K562 (cell line): ENCODE data around the gene PRSS57. TPM values are rescaled to one million over a fixed set of nuclear protein-coding genes. Genes with fewer than 3 reads are reported as not detected.

ENCODE experiments used
- ATAC-seq: fragments of 200-7000 bp; cut with Tn5 transposase; 3 replicates; pipeline ENCODE4 v1.9.1; 2020; ENCODE audit warnings: moderate library complexity
- BruUV-seq: library from RNA; stranded (reverse); fragments of 400-500 nt; replicated peaks from 2 replicates; lab custom pipeline; 2021; lab: Mats Ljungman, UMichigan
- CTCF ChIA-PET: fragments of 300-600 bp; formaldehyde crosslinking; extraction: SDS; loops from one replicate; lab custom pipeline; 2021; ENCODE audit warnings: low intra/inter-chr PET ratio; lab: Yijun Ruan, JAX
- POLR2A ChIA-PET: fragments of 300-600, 350-650 bp; sonication (Branson Sonifier 250); formaldehyde crosslinking; extraction: SDS; loops from one replicate; lab custom pipeline; 2021; ENCODE audit warnings: antibody characterized with exemption, inconsistent platforms; lab: Yijun Ruan, JAX
- DNase-seq, 4 experiments: peaks; one replicate each; pipeline versions ENCODE4 v3.0.0 to v3.0.0-alpha.2; 2011 to 2018; ENCODE audit warnings: low spot score in 3 of 4, mixed read lengths in 3 of 4; ENCODE audit errors: extremely low read depth in 1 of 4
- FAIRE-seq: peaks from 2 replicates; lab custom pipeline; 2011; peaks lifted over from hg19 to GRCh38; lab: Jason Lieb, UNC
- H2AFZ ChIP-seq: 2 replicates; pipeline ENCODE4 v1.6.0; 2011; ENCODE audit warnings: low read depth, low read length, control low read depth, inconsistent platforms
- H3K27ac ChIP-seq: fragments of 200-600 bp; 3 replicates; pipeline ENCODE4 v1.8.0; 2011; ENCODE audit warnings: low read depth, mild to moderate bottlenecking, control low read depth, inconsistent platforms, low read length, moderate library complexity, mixed read lengths; ENCODE audit errors: extremely low read depth
- H3K27me3 ChIP-seq, 2 experiments: fragments of 300-600 bp in 1 of 2; 2 replicates in 1 of 2; 3 replicates in 1 of 2; pipeline versions ENCODE4 v1.6.0 to v1.8.0; 2011; ENCODE audit warnings: inconsistent platforms in 2 of 2, low read length in 2 of 2, mild to moderate bottlenecking in 1 of 2, mixed read lengths in 1 of 2, moderate library complexity in 1 of 2; ENCODE audit not compliant: control insufficient read depth in 2 of 2, insufficient read depth in 2 of 2
- H3K36me3 ChIP-seq: fragments of 300-600 bp; 3 replicates; pipeline ENCODE4 v1.8.0; 2011; ENCODE audit warnings: mild to moderate bottlenecking, low read length, inconsistent platforms; ENCODE audit not compliant: control insufficient read depth, insufficient read depth
- H3K4me1 ChIP-seq, 2 experiments: fragments of 200-600 bp in 1 of 2; replicated peaks in 1 of 2; 2 replicates in 1 of 2; 3 replicates in 1 of 2; pipeline versions ENCODE4 v1.5.1 to v1.8.0; 2011; ENCODE audit warnings: inconsistent platforms in 2 of 2, low read length in 2 of 2, mild to moderate bottlenecking in 1 of 2, mixed read lengths in 1 of 2, moderate library complexity in 1 of 2; ENCODE audit not compliant: control insufficient read depth in 2 of 2, insufficient read depth in 2 of 2
- H3K4me2 ChIP-seq: 2 replicates; pipeline ENCODE4 v1.6.1; 2011; ENCODE audit warnings: low read length, control low read depth, inconsistent platforms, mixed read lengths; ENCODE audit not compliant: insufficient read depth
- H3K4me3 ChIP-seq: fragments of 200-600 bp; sonication (generic), shearing (Covaris generic); 2 replicates; pipeline ENCODE4 v1.5.1; 2016; ENCODE audit warnings: control low read depth, inconsistent platforms
- H3K79me2 ChIP-seq: fragments of 200-600 bp; 3 replicates; pipeline ENCODE4 v1.8.0; 2011; ENCODE audit warnings: low read length, inconsistent platforms; ENCODE audit not compliant: control insufficient read depth, insufficient read depth
- H3K9ac ChIP-seq, 2 experiments: 2 replicates each; pipeline versions ENCODE4 v1.6.0 to v1.6.1; 2011; ENCODE audit warnings: low read depth in 2 of 2, low read length in 2 of 2, control low read depth in 1 of 2, inconsistent platforms in 1 of 2, mild to moderate bottlenecking in 1 of 2, mixed read lengths in 1 of 2; ENCODE audit not compliant: insufficient read depth in 1 of 2
- H3K9me1 ChIP-seq: one replicate; pipeline ENCODE4 v1.6.0; 2011; ENCODE audit warnings: inconsistent platforms, mild to moderate bottlenecking, low read length, moderate library complexity; ENCODE audit not compliant: control insufficient read depth, insufficient read depth
- H3K9me3 ChIP-seq: replicated peaks from 2 replicates; pipeline ENCODE4 v1.5.1; 2011; ENCODE audit warnings: low read depth, low read length, inconsistent platforms; ENCODE audit not compliant: control insufficient read depth, insufficient read depth
- H4K20me1 ChIP-seq: replicated peaks from 2 replicates; pipeline ENCODE4 v1.6.1; 2011; ENCODE audit warnings: low read length, inconsistent platforms, mixed read lengths; ENCODE audit not compliant: control insufficient read depth, insufficient read depth
- ARID3B ChIP-seq: fragments of 250-450 bp; sonication (Bioruptor Pico); IDR thresholded peaks from 2 replicates; pipeline ENCODE4 v1.4.0; 2020; ENCODE audit warnings: borderline replicate concordance
- BRF2 ChIP-seq: IDR thresholded peaks from 3 replicates; pipeline ENCODE4 v1.6.1; 2011; ENCODE audit warnings: borderline replicate concordance, mild to moderate bottlenecking; ENCODE audit not compliant: insufficient read length, insufficient read depth
- CBFA2T2 ChIP-seq: fragments of 450-650 bp; conservative IDR thresholded peaks from 2 replicates; pipeline ENCODE4 v1.6.1; 2017; ENCODE audit warnings: mild to moderate bottlenecking
- CREB3 ChIP-seq: fragments of 450-650 bp; conservative IDR thresholded peaks from 2 replicates; pipeline ENCODE4 v1.6.1; 2016; ENCODE audit warnings: missing genetic modification characterization, low read depth, mild to moderate bottlenecking, missing compliant biosample characterization, moderate library complexity
- HNRNPUL1 ChIP-seq: fragments of 200-400 bp; formaldehyde crosslinking; IDR thresholded peaks from 2 replicates; pipeline ENCODE4 v1.6.1; 2017; ENCODE audit warnings: low read length
- RBM39 ChIP-seq: fragments of 200-400 bp; formaldehyde crosslinking; optimal IDR thresholded peaks from 2 replicates; pipeline ENCODE3; 2018; ENCODE audit warnings: low read depth, low read length
- RCOR1 ChIP-seq, 2 experiments: IDR thresholded peaks; 2 replicates each; pipeline ENCODE4 v1.6.1; 2012; ENCODE audit warnings: low read depth in 2 of 2, low read length in 2 of 2, borderline replicate concordance in 1 of 2, improper control_type of control experiment in 1 of 2
- ZNF124 ChIP-seq: sonication (generic); formaldehyde crosslinking; IDR thresholded peaks from 2 replicates; pipeline ENCODE4 v1.8.1; 2022; ENCODE audit warnings: missing genetic modification reagents
- ZNF140 ChIP-seq: fragments of 250-450 bp; sonication (Bioruptor Pico); IDR thresholded peaks from 2 replicates; pipeline ENCODE4 v1.8.0; 2021; ENCODE audit warnings: moderate library complexity, mild to moderate bottlenecking, inconsistent platforms
- ZNF212 ChIP-seq: fragments of 450-650 bp; formaldehyde crosslinking; IDR thresholded peaks from 2 replicates; pipeline ENCODE4 v1.4.0; 2020; ENCODE audit warnings: mild to moderate bottlenecking
- ZNF311 ChIP-seq: fragments of 250-450 bp; sonication (Bioruptor Pico); IDR thresholded peaks from 2 replicates; pipeline ENCODE4 v1.4.0; 2020; ENCODE audit warnings: mild to moderate bottlenecking, moderate library complexity
- ZZZ3 ChIP-seq: fragments of 450-650 bp; IDR thresholded peaks from 2 replicates; pipeline ENCODE4 v1.6.1; 2016; ENCODE audit warnings: antibody characterized with exemption, mild to moderate bottlenecking, moderate library complexity
- WGBS: fragments of 100-300 bp; shearing (Covaris generic); methylation state at CpG from one replicate; pipeline ENCODE4 v1.1.6; 2016; ENCODE audit warnings: low coverage, mixed read lengths; ENCODE audit not compliant: insufficient coverage; ENCODE audit errors: missing lambda C conversion rate; 5-methylcytosine and 5-hydroxymethylcytosine counted together
- in situ Hi-C: fragments of 300-500 bp; cut with MboI; formaldehyde crosslinking; loops from 4 replicates; pipeline ENCODE4 v1.15.0; 2018; ENCODE audit warnings: inconsistent platforms, mixed read lengths
- intact Hi-C: fragments of 100-400 bp; cut with micrococcal nuclease; formaldehyde crosslinking; loops from 2 replicates; pipeline ENCODE4 v1.14.2; 2022
- polyA plus RNA-seq, 8 experiments: library from polyadenylated mRNA; depleted of rRNA in 4 of 8; stranded (reverse) in 5 of 8; unstranded in 3 of 8; fragments of >200 nt; fragmentation: Nextera tagmentation in 2 of 8; fragmentation: Illumina TruSeq in 1 of 8; extraction: Ambion mirVana in 2 of 8; extraction: Trizol in 1 of 8; gene quantifications; 2 replicates each; pipeline versions ENCODE4 v1.2.1 to v1.2.3, GENCODE V29; 2011 to 2014; ENCODE audit warnings: inconsistent platforms in 1 of 8, missing spikeins in 1 of 8
- total RNA-seq, 7 experiments: library from RNA; depleted of rRNA in 6 of 7; stranded (reverse); fragments of >200 nt in 6 of 7; fragmentation: Illumina TruSeq in 2 of 7; extraction: Trizol in 2 of 7; gene quantifications; 2 replicates each; pipeline versions ENCODE4 v1.2.1 to v1.2.3, GENCODE V29; 2011 to 2021; ENCODE audit warnings: low replicate concordance in 1 of 7
- TF ChIP-seq, protein P1 (sequence below), 2 experiments: fragments of 450-650 bp; IDR thresholded peaks; 2 replicates each; pipeline ENCODE4 v1.6.1; 2018; ENCODE audit warnings: mild to moderate bottlenecking in 2 of 2, low read depth in 1 of 2; ENCODE audit not compliant: partially characterized antibody in 2 of 2

The PRSS57 gene
- total and polyA plus RNA-seq, 9 of the 15 experiments (the other 6 are each of a cell fraction or from before 2014, with no cell fraction given), result 0.06 to 2.5 (median 1.3) TPM; not detected in 3

GRCh38 chr19:662207-662961 is 32.9 kb downstream of the PRSS57 start:
- H3K4me1 ChIP-seq, result peaks cover 21 to 68% of the 10 kb centered on the region in 2 experiments
- peak overlapping the region; percentile 88 for H3K4me2 ChIP-seq
- POLR2A ChIA-PET, result interaction anchor here (0.6 to 1.0 kb wide), 6 partner anchors 8 to 531 kb away, joined by 3 to 5 read pairs (median 4); partner anchors contain the start of gene FSTL3
- peak; percentile 60 to 77 (median 66) for DNase-seq
- no TSS peak for BruUV-seq
- peak; percentile 80 for ATAC-seq
- peaks cover 9% of the 10 kb centered on the region for H3K9me3 ChIP-seq
- H3K27me3 ChIP-seq, result no peaks in the 10 kb centered on the region
- peak; percentile 74 for FAIRE-seq
- peak overlapping the region; percentile 100 for H3K4me3 ChIP-seq
- WGBS, result under 1% methylated on average over 72 of the region's 81 CpGs
- CTCF ChIA-PET, result no interaction called here
- peak overlapping the region; percentile 97 for H3K9ac ChIP-seq
- peaks cover 14% of the 10 kb centered on the region for H3K9me1 ChIP-seq
- peaks cover 42% of the 10 kb centered on the region; the same call in 2 of the 3 replicates for H3K36me3 ChIP-seq
- H3K79me2 ChIP-seq, result peaks cover 56% of the 10 kb centered on the region
- H4K20me1 ChIP-seq, result peaks cover 44% of the 10 kb centered on the region
- intact Hi-C loops (no loop called here), in situ Hi-C loops (no loop called here)
- 0 out of 2 replicates have a peak overlapping the region, but pooled peaks have one; percentile 51 for H2AFZ ChIP-seq
- peak overlapping the region; percentile 98 for H3K27ac ChIP-seq
- no peak for TF ChIP-seq CREB3
- TF ChIP-seq BRF2, result no peak
- no peak for TF ChIP-seq CBFA2T2
- TF ChIP-seq HNRNPUL1, result no peak
- TF ChIP-seq, protein P1, sequence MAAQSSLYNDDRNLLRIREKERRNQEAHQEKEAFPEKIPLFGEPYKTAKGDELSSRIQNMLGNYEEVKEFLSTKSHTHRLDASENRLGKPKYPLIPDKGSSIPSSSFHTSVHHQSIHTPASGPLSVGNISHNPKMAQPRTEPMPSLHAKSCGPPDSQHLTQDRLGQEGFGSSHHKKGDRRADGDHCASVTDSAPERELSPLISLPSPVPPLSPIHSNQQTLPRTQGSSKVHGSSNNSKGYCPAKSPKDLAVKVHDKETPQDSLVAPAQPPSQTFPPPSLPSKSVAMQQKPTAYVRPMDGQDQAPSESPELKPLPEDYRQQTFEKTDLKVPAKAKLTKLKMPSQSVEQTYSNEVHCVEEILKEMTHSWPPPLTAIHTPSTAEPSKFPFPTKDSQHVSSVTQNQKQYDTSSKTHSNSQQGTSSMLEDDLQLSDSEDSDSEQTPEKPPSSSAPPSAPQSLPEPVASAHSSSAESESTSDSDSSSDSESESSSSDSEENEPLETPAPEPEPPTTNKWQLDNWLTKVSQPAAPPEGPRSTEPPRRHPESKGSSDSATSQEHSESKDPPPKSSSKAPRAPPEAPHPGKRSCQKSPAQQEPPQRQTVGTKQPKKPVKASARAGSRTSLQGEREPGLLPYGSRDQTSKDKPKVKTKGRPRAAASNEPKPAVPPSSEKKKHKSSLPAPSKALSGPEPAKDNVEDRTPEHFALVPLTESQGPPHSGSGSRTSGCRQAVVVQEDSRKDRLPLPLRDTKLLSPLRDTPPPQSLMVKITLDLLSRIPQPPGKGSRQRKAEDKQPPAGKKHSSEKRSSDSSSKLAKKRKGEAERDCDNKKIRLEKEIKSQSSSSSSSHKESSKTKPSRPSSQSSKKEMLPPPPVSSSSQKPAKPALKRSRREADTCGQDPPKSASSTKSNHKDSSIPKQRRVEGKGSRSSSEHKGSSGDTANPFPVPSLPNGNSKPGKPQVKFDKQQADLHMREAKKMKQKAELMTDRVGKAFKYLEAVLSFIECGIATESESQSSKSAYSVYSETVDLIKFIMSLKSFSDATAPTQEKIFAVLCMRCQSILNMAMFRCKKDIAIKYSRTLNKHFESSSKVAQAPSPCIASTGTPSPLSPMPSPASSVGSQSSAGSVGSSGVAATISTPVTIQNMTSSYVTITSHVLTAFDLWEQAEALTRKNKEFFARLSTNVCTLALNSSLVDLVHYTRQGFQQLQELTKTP (IDR thresholded peaks at IDR 0.05; ENCODE audit: low read depth in 1 of 2, partially characterized antibody in 2 of 2), result no peak
- TF ChIP-seq ZNF311 (CRISPR knock-in tag), result no peak
- TF ChIP-seq ZZZ3, result no peak
- no peak for TF ChIP-seq ZNF212 (CRISPR knock-in tag)
- TF ChIP-seq RCOR1 (IDR thresholded peaks at IDR 0.05; ENCODE audit: borderline replicate concordance in 1 of 2, low read depth in 2 of 2, low read length in 2 of 2), result no peak
- TF ChIP-seq ZNF124 (CRISPR knock-in tag), result no peak
- TF ChIP-seq ZNF140 (CRISPR knock-in tag), result no peak
- no peak for TF ChIP-seq RBM39
- no peak for TF ChIP-seq ARID3B (CRISPR knock-in tag)
